Activated T-helper 1 cell treated with anti-CD3 and anti-CD28 coated beads, Interleukin-2, amount 50 U/mL, for 16 hours (primary cell): ENCODE measurements around the gene C5orf15.

Source experiments
- DNase-seq, 2 donors: peaks; one replicate each; pipeline ENCODE4 v3.0.0-alpha.2; 2020; ENCODE audit warnings: low read depth in 1 of 2, low spot score in 1 of 2

C5orf15 gene

DNA sequence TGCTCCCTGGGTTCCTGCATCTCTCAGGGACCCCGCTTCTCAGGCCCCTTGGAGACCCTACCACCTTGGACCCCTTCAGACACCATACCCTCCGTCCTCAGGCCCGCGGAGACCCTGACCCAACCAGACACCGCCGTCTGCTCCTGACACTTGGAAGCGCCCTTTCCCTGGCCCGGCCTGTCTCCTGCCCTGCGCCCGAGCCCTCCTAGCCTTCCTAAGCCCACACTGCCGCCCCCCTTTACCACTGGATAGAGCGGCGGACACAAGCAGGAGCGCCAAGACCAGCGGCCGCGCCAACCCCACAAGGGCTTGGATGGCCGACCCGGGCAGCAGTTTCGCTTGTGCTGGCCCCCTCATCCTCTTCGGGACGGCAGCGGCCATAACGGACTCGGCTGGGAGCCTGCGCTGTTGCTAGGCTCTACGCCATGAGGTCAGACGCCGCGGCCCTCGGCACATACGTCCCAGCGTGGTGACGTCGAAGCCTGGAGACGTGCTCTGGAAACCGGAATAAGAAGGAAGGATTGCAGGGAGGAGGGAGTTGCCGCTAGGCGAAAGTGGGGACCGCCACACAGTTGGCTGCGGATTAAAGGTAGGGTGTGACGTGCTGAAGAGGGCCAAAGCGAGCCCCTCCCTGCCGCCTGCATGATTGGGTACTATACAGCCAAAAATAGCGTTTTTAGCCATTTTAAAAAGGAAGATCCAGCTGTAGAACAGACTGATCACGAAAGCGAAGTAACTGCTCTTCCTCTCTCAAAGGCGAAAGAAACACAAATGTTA is at the start of gene C5orf15:
Gene C5orf15 (minus strand): TSS at position 422 of the 777 bp plus-strand sequence. CDS start 41 bp downstream, at position 381.
- peak; percentile 76 to 82 for DNase-seq

DNA sequence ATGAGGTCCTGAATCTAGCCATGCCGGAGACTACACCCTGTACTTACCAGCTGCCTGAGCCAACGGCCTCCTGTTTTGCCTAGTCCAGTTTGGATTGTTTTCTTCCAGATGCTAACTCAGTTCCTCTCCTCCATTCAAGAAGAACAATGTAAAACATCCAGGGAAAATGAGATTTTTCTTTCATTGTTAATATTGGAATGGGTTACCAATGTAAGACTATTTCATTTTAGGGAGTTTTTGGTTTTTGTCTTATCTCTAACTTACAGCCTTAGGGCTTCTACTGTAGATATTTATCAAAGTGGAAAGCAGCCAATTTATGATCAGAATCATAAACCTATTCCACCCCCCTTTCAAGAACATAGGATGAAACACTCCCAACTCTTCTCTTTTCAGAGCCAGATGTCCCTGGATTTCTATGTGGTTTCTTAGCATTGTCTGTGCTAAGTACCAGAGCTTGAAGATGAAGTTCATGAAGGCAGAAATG is 39.9 kb upstream of the C5orf15 start:
- DNase-seq: no peak

DNA sequence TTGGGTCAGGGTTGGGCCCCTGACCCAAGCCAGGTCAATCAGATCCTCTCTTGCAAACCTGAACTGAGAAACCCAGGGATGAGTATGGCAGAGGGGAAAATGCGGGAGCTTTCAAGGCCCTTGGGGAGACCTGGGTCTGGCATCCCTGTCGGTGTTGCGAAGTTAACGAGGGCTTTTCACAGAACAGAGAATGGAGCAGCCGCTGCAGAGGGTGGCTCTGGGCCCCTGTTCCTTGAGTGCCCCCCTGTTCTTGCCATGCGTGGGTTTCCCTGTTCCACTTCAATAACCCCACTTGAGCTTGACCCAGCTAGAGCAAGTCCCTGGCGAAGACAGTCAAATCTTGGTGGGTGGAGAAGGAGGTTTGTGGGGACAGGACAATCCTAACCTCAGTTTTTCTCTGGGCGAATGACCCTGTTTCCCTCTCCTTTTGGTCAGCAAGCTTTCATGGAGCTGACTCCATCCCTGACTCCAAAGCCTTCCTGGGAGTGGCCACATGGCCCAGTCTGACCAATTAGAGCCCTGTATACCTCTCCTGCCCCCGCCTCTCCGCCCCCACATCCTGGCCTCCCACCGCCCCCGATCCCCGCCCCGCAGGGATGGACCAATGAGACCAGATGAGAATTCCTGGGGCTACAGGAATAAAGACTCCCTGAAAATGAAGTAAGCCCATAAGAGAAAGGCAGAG is 39.3 kb upstream of the C5orf15 start:
- no peak for DNase-seq

DNA sequence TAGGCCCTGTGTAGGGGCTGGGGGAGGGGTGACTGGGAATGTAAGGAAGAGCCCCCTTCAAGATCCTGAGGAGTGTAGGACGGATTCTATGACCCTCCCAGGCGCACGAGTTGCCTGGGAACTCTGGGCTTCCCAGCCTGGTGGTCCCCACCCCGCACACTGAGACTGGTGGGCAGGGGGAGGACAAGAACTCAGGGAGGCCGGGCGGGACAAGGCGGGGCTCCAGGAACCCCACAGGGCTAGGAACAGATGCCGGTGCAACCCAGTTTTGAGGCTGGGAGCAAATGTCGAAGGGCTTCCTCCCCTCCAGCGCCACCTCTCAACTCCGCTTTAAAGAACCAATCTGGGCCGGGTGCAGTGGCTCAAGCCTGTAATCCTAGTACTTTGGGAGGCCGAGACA is 37.7 kb upstream of the C5orf15 start:
- DNase-seq: no peak

DNA sequence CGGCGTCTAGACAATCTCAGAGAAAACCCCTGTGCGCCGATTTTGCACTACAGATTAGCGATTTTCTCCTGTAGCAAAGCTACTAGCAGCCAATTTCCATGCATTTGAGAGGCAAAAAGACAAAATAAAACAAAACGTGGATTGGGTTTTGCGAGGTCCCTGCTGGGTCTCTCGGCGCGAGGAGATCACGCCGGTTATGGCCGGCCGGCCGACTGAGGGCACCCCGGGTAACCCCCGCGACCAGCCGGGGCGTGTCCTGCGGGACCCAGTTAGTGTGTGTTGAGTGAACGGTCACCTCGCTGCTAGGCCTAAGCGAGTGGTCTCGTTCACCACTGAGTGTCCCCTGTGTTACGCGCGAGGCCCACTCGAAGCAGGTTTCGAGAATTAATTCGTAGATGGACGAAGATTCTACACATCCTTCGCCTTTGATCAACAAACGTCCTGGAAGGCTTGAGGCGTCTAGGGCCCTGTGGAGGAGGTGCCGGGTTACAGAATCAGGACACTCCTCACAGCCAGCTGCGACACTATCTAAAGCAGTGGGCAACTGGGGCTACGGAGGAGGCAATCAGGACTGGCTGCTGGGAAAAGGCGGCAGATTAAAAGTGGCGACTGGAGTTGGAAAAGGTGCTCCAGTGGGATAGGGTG is 37.1 kb upstream of the C5orf15 start:
- no peak for DNase-seq

GRCh38 chr5:134004626-134005416 is 36.4 kb upstream of the C5orf15 start, which contains the start of gene VDAC1:
VDAC1 (minus strand) TSS chr5:134004975; CDS start chr5:133993012, 11,963 bp downstream.
- DNase-seq: peak; percentile 65 to 72

DNA sequence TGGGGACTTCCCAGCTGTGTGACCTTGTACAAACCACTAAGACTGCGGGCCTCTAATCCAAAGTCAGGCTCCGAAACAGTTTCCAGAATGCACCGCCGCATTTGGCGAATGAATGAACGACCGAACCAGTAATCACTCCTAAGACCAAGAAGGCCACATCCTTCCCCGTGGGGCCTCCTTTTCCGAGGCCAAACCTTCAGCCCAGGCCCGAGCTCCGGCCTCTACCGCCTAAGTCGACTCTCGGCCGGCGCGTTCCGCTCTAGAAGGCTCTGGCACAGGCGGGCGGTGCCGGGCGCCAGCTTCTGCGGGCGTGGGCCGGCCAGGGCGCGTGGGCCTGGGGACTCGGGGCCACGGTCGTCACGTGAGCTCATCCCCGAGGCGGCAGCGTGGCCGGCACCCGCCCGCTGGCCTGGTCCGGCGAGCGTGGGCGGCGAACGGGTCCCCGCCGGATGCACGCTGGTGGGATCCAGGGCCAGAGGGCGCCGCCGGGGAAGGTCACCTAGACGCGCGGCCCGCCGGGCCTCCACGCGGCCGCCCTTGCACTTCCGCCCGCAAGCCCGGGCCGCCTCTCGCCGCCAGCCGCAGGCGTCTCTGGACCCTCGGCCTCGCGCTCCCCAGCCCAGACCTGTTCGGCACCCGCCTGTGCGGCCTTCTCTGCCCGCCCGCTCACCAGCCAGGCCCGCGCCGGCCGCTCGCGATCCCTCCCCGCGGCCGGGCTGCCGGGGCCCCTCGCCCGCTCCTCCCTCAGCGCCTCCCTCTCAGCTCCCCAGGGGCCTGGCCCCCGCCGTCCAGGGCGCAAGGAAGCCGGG is 35.6 kb upstream of the C5orf15 start:
- peak in 1 of 2 donors; percentile 34 for DNase-seq

GRCh38 chr5:134003064-134003816 is 34.8 kb upstream of the C5orf15 start:
- no peak for DNase-seq

GRCh38 chr5:134001938-134002731 is 33.7 kb upstream of the C5orf15 start:
- no peak for DNase-seq

GRCh38 chr5:134000696-134001453 is 32.5 kb upstream of the C5orf15 start:
- no peak for DNase-seq

- DNase-seq: no peak
Measured at GRCh38 chr5:134000091-134000511, 31.7 kb upstream of the C5orf15 start.

- no peak for DNase-seq
Measured at GRCh38 chr5:133998807-133999206, 30.4 kb upstream of the C5orf15 start.

DNA sequence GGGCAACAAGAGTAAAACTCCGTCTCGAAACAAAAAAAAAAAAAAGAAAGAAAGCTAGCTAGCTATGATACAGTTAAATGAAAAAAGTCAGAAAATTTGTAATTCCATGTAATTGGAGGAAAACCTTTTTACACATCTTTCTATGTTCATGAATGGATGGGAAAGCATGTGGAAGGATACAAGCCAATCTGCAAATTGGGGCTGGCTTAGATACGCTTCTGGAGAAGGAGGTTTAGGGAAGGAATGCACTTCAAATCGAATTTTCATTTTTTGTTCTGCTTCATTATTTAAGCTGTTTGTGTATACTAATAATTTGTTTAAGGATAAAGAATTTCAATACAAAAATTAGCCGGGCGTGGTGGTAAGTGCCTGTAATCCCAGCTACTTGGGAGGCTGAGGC is 29.6 kb upstream of the C5orf15 start:
- DNase-seq: no peak

DNA sequence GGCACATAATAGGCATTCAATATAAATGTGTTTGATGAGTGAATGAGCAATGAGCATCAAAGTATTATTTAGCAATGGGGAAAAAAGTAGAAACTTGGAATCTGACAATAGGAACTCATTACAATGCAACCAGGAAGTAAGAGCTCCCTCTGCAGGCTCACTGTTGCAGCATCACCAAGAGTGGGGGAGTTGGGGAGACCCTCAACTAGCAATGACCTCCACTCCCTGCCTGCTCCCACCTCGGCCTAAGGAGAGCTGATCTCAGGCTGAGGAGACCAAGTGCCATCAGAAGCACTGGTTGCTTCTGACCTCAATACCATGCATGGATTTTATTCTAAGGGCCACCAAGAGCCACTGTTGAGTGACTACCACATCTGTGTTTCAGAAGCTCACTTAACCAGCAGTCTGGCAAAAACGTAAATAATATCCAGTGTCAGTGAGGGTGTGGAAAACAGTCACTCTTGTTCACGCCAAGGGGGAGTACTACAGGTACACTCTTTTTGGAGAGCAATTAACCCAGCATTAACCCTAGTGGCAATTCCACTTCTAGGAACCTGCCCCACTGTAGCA is 28.3 kb upstream of the C5orf15 start:
- no peak for DNase-seq

DNA sequence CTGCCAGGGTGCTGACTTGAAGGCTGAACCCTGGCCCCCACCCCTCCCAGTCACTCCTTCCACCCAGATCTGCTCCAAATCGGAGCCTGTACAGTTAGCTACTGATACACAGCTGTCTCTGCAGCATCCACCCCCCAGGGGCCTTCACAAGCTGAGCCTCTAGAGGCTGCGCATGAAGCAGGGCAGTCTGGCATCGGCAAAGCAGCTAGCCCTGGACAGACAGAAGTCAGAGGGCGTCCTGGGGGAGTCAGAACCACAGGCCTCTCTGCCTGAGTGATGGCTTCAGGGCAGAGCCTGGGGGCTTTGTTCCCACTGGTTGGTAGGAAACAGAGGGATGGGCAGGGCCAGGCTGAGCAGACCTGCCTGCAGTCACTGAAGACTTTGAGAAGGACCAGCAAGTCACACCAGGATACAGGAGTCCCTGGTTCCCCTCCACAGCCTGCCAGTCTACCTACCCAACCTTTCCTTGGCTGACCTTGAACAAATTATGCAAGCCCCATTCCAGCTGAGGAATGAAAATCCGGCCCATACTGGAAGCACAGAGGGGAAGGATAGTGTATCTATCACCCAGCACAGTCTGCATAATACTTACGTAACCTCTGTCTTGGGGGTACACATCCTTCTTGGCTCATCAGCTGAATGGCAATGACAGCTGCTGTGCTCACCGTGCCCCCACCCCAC is 27.6 kb upstream of the C5orf15 start:
- no peak for DNase-seq

DNA sequence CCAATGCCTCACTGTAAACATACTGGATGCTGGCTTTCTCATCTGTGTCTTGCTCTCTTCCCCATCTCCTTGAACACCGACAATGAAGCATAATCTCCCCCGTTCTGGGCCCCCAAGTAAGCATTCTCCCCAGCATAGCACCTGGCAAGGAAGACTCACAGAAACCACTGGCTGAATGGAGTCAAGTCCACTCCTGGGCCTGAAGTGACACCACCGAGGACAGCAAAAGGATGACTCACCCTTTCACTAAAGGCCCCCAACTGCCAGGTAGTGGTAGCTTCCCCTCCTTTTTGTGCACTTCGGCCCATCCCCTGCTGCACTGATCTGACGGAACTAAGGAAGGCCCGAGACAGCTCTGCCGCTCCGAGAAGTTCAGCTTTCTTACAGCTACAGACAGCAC is 26.9 kb upstream of the C5orf15 start:
- no peak for DNase-seq

GRCh38 chr5:133994990-133995333 is 26.5 kb upstream of the C5orf15 start:
- DNase-seq: no peak
